CD4-positive, alpha-beta T cell treated with Interleukin-15 for 1 hour (primary cell): ENCODE measurements around the gene TIMM44.
"Not testable (repeated sequence)": the region's sequence is repeated elsewhere in the genome, so short reads cannot be mapped to it uniquely, and the experiment has no call there.

Experiments used
- DNase-seq: peaks from one replicate; pipeline ENCODE4 v3.0.0-alpha.2; 2020

The TIMM44 gene

GRCh38 chr19:7924241-7924640 lies 19.2 kb downstream of the TIMM44 start:
- no peak for DNase-seq

GRCh38 chr19:7923295-7924191 lies 19.9 kb downstream of the TIMM44 start:
- no peak for DNase-seq

- no peak for DNase-seq
These were observed 20.6 kb downstream of the TIMM44 start for GRCh38 chr19:7922836-7923195.

- DNase-seq: no peak
These were observed 21.3 kb downstream of the TIMM44 start for GRCh38 chr19:7921967-7922835.

GRCh38 chr19:7921302-7921966 lies 22.0 kb downstream of the TIMM44 start:
- no peak for DNase-seq

- peak; percentile 98 for DNase-seq
These were observed 22.8 kb downstream of the TIMM44 start for GRCh38 chr19:7920519-7921301.

- DNase-seq: peak; percentile 97
These were observed 23.6 kb downstream of the TIMM44 start, which contains the start of gene SNAPC2 for GRCh38 chr19:7919610-7920518. TSS of gene SNAPC2 (plus strand) at chr19:7920338. CDS start at chr19:7920367, 29 bp downstream.

- no peak for DNase-seq
These were observed 24.6 kb downstream of the TIMM44 start for GRCh38 chr19:7918615-7919421.

- DNase-seq: not testable (repeated sequence)
These were observed 25.3 kb downstream of the TIMM44 start for GRCh38 chr19:7918062-7918614.

GRCh38 chr19:7917267-7918061 lies 26.0 kb downstream of the TIMM44 start:
- peak; percentile 71 for DNase-seq

GRCh38 chr19:7916955-7917266 lies 26.6 kb downstream of the TIMM44 start:
- DNase-seq: no peak

- DNase-seq: peak; percentile 55
These were observed 27.1 kb downstream of the TIMM44 start for GRCh38 chr19:7916103-7916954.

- DNase-seq: no peak
These were observed 28.0 kb downstream of the TIMM44 start for GRCh38 chr19:7915250-7916102.

- DNase-seq: no peak
These were observed 28.8 kb downstream of the TIMM44 start, which contains the start of gene TGFBR3L for GRCh38 chr19:7914598-7915045. TSS of gene TGFBR3L (plus strand) at chr19:7914830.

GRCh38 chr19:7914099-7914498 lies 29.4 kb downstream of the TIMM44 start:
- no peak for DNase-seq

GRCh38 chr19:7913652-7914051 lies 29.8 kb downstream of the TIMM44 start:
- DNase-seq: no peak
